NB4 (cell line): ENCODE data around the gene BCAS3.

Experiments
- POLR2A ChIP-seq: IDR thresholded peaks from 2 replicates; pipeline ENCODE4 v1.6.1; 2011; ENCODE audit warnings: mild to moderate bottlenecking; ENCODE audit not compliant: insufficient read length; ENCODE audit errors: extremely low read depth
- TF ChIP-seq, protein P1 (sequence below): IDR thresholded peaks from one replicate; pipeline ENCODE4 v1.5.1; 2012; ENCODE audit warnings: low read depth, low read length
- TF ChIP-seq, protein P2 (sequence below): IDR thresholded peaks from 2 replicates; pipeline ENCODE4 v1.6.1; 2011; ENCODE audit warnings: low read depth, low read length

DNA sequence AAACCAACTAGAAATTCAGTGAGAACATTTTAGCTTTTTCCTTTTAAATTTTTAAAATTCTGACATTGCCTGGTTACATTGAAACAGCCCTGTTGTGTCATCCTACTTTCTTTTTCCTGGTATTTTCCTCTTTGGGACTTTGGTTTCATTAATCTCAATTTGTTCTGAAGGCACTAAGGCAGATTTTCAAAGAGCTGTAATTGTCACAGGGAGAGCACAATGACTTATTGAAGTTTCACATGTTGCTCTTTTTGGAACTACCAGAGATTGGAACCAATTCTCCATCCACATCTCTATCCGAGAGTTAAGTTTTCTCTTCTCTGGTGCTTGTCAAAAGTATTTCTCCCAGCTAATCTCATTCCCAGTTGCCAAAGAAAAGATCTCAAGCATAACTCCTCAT lies 577.3 kb downstream of the BCAS3 start:
- TF ChIP-seq, protein P1, sequence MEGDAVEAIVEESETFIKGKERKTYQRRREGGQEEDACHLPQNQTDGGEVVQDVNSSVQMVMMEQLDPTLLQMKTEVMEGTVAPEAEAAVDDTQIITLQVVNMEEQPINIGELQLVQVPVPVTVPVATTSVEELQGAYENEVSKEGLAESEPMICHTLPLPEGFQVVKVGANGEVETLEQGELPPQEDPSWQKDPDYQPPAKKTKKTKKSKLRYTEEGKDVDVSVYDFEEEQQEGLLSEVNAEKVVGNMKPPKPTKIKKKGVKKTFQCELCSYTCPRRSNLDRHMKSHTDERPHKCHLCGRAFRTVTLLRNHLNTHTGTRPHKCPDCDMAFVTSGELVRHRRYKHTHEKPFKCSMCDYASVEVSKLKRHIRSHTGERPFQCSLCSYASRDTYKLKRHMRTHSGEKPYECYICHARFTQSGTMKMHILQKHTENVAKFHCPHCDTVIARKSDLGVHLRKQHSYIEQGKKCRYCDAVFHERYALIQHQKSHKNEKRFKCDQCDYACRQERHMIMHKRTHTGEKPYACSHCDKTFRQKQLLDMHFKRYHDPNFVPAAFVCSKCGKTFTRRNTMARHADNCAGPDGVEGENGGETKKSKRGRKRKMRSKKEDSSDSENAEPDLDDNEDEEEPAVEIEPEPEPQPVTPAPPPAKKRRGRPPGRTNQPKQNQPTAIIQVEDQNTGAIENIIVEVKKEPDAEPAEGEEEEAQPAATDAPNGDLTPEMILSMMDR: no peak
- TF ChIP-seq POLR2A: no peak
- TF ChIP-seq, protein P2, sequence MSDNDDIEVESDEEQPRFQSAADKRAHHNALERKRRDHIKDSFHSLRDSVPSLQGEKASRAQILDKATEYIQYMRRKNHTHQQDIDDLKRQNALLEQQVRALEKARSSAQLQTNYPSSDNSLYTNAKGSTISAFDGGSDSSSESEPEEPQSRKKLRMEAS: no peak
